Glutamatergic neuron (in vitro differentiated cells): ENCODE data around the gene SLC26A4. TPM values are rescaled to one million over a fixed set of nuclear protein-coding genes. Genes with fewer than 3 reads are reported as not detected.

ENCODE experiments used
- DNase-seq: peaks from one replicate; pipeline ENCODE4 v3.0.0; 2022
- H3K27ac Mint-ChIP-seq: one replicate; pipeline ENCODE4 v1.8.0; 2020; ENCODE audit warnings: mild to moderate bottlenecking, mixed read lengths, inconsistent platforms; ENCODE audit not compliant: unreplicated experiment
- H3K27me3 Mint-ChIP-seq: one replicate; pipeline ENCODE4 v1.8.0; 2020; ENCODE audit warnings: mild to moderate bottlenecking, moderate library complexity, mixed read lengths, inconsistent platforms; ENCODE audit not compliant: unreplicated experiment
- H3K36me3 Mint-ChIP-seq: one replicate; pipeline ENCODE4 v1.8.0; 2020; ENCODE audit warnings: mild to moderate bottlenecking, mixed read lengths, inconsistent platforms; ENCODE audit not compliant: unreplicated experiment
- H3K4me1 Mint-ChIP-seq: one replicate; pipeline ENCODE4 v1.8.0; 2020; ENCODE audit warnings: mild to moderate bottlenecking, low read depth, mixed read lengths, inconsistent platforms; ENCODE audit not compliant: unreplicated experiment
- H3K4me3 Mint-ChIP-seq: one replicate; pipeline ENCODE4 v1.8.0; 2020; ENCODE audit warnings: mild to moderate bottlenecking, mixed read lengths, inconsistent platforms; ENCODE audit not compliant: unreplicated experiment
- H3K9me3 Mint-ChIP-seq: one replicate; pipeline ENCODE4 v1.8.0; 2020; ENCODE audit warnings: mild to moderate bottlenecking, moderate library complexity, mixed read lengths, inconsistent platforms; ENCODE audit not compliant: unreplicated experiment
- CTCF ChIP-seq: fragments of 200-600 bp; sonication (generic); IDR thresholded peaks from one replicate; pipeline ENCODE4 v1.5.0; 2021; ENCODE audit not compliant: partially characterized antibody, unreplicated experiment
- total RNA-seq: library from RNA; stranded (reverse); fragmentation: NEBNext Ultra II Directional; extraction: Animal tissue kit (Norgen Biotek cat#: 25700); gene quantifications from one replicate; pipeline ENCODE4 v1.2.1, GENCODE V29; 2021; ENCODE audit not compliant: unreplicated experiment

The SLC26A4 gene
- total RNA-seq, 1 donor from 2014 or later = 0.34 TPM

GRCh38 chr7:107726356-107727130 is 65.9 kb downstream of the SLC26A4 start:
- no peaks in the 10 kb centered on the region for H3K27me3 Mint-ChIP-seq
- H3K4me1 Mint-ChIP-seq = no peaks in the 10 kb centered on the region
- no peak overlapping the region for H3K27ac Mint-ChIP-seq
- no peaks in the 10 kb centered on the region for H3K36me3 Mint-ChIP-seq
- H3K9me3 Mint-ChIP-seq = peaks cover 2% of the 10 kb centered on the region
- no peak for DNase-seq
- H3K4me3 Mint-ChIP-seq = no peak overlapping the region
- TF ChIP-seq CTCF = no peak

GRCh38 chr7:107728276-107728675 is 67.6 kb downstream of the SLC26A4 start:
- peaks cover 2% of the 10 kb centered on the region for H3K9me3 Mint-ChIP-seq
- DNase-seq = no peak
- no peak overlapping the region for H3K27ac Mint-ChIP-seq
- no peak for TF ChIP-seq CTCF
- H3K4me1 Mint-ChIP-seq = no peaks in the 10 kb centered on the region
- H3K27me3 Mint-ChIP-seq = no peaks in the 10 kb centered on the region
- H3K36me3 Mint-ChIP-seq = no peaks in the 10 kb centered on the region
- H3K4me3 Mint-ChIP-seq = no peak overlapping the region

- Mint-ChIP-seq H3K27ac (peak overlapping the region; percentile 97), H3K9me3 (peaks cover 2% of the 10 kb centered on the region), H3K27me3 (peaks cover 5% of the 10 kb centered on the region), H3K36me3 (no peaks in the 10 kb centered on the region), H3K4me1 (peaks cover 14% of the 10 kb centered on the region), H3K4me3 (peak overlapping the region; percentile 98)
- peak; percentile 54 for DNase-seq
- TF ChIP-seq CTCF = no peak
Observed at GRCh38 chr7:107742678-107743566, 82.3 kb downstream of the SLC26A4 start.

GRCh38 chr7:107743567-107744344 is 83.1 kb downstream of the SLC26A4 start, which contains the start of gene CBLL1:
CBLL1 (plus strand) TSS chr7:107744142; CDS start chr7:107744164, 22 bp downstream.
- Mint-ChIP-seq H3K36me3 (no peaks in the 10 kb centered on the region), H3K4me1 (peaks cover 14% of the 10 kb centered on the region), H3K4me3 (peak within 1 kb of the TSS; percentile 99), H3K27ac (peak within 1 kb of the TSS; percentile 99), H3K9me3 (peaks cover 2% of the 10 kb centered on the region), H3K27me3 (peaks cover 5% of the 10 kb centered on the region)
- no peak for TF ChIP-seq CTCF
- DNase-seq = peak; percentile 98
